ENCODE results near the gene SYN1.
A peak's percentile ranks its signal among the peaks of the same experiment; 100 is the strongest.

SYN1 gene

GRCh38 chrX:47597222-47597621 lies 22.4 kb downstream of the SYN1 start:
- DNase-seq, result no peak

GRCh38 chrX:47596256-47596655 lies 23.4 kb downstream of the SYN1 start:
- no peak for DNase-seq

- no peak for DNase-seq
Observed at GRCh38 chrX:47595716-47596251, 23.9 kb downstream of the SYN1 start.

DNA sequence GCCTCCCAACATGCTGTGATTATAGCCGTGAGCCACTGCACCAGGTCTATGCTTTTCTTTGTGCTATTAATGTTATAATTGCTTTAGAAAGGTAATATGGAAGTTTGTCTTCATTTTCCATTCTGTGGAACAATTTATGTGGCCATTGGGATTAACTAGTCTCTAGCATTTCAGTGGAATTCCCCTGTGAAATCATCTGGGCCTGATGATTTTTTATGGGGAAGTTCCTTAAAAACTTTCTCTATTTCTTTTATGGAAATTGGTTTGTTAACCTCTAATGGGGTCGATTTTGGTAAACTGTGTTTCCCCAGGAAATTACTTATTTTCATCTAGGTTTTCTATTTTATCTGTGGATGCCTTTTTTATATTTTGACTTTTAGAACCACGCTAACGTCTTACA lies 26.1 kb downstream of the SYN1 start:
- DNase-seq, result no peak

GRCh38 chrX:47590984-47591383 lies 28.7 kb downstream of the SYN1 start:
- DNase-seq, result no peak

DNA sequence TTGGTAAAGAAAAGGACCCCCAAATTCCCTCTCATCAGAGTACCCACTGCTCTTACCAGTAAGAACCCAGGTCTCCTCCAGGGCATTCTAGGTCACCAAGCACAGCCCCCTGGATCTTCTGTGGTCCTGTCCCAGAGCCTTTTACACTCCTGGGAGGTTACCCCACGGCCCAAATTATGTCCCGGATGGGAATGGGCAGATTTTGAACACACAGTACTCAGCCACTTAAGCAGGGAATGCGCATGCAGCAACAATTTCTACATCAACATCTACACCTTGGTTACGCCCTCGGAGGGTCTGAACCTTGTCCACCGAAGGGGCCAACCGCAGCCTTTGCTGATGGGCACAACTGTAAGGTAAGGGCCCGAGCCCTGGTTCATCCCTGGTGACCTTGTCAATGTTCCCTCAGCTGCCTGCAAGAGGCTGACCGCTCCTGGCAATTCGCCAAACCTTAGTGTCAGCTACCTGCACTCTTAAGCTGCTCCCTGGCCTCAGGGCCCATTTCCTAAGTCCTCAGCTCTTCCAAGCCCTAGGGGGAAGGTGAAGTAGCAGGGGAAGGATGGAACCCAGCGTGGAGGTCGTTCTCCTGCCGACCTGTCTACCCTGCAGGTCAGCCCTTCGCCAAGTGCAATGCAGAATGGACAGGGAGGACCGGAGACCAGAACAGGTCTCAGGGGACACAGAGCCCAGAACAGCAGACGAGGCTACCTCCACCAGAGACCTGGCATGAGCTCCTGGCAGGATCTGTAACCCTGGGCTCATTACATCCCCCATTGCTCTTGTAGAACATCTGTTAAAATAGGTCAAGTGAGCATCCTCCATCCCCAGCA lies 31.5 kb downstream of the SYN1 start:
- no peak for DNase-seq

- no peak for DNase-seq
Observed at GRCh38 chrX:47587091-47587891, 32.4 kb downstream of the SYN1 start.

- no peak for DNase-seq
Observed at GRCh38 chrX:47586043-47586787, 33.4 kb downstream of the SYN1 start.

GRCh38 chrX:47585273-47585672 lies 34.4 kb downstream of the SYN1 start:
- DNase-seq, result no peak

GRCh38 chrX:47584714-47585113 lies 34.9 kb downstream of the SYN1 start:
- DNase-seq, result no peak

DNA sequence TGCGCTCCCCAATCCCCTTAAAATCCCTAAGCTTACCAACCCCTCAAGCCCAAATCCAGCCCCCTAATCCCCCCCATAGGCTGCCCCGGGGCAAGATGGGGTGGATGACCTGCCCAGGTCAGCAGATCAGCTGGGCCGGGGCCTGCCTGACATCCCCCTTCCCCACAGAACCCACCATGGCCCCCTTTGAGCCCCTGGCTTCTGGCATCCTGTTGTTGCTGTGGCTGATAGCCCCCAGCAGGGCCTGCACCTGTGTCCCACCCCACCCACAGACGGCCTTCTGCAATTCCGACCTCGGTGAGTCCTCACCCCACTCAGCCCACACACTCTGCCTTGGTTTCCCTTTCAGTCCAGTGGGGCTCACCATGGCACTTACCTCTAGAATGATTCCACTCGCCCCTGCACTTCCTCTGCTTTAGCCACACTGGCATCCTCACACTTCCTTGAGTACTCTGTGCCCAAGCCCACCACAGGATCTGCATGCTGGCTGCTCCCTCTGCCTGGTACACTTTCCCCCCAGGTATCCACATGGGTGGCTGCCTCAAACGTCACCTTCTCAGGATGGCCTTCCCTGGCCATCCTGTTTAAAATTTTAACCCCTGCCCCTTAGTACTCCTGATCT lies 36.3 kb downstream of the SYN1 start:
- DNase-seq, result no peak

- peak in 38 of 56 donors; percentile 2 to 77 (median 22) for DNase-seq
Observed at GRCh38 chrX:47581731-47582647, 37.7 kb downstream of the SYN1 start, which contains the start of gene TIMP1. Gene TIMP1 (plus strand): TSS chrX:47582436. CDS start chrX:47583416, 980 bp downstream.

DNA sequence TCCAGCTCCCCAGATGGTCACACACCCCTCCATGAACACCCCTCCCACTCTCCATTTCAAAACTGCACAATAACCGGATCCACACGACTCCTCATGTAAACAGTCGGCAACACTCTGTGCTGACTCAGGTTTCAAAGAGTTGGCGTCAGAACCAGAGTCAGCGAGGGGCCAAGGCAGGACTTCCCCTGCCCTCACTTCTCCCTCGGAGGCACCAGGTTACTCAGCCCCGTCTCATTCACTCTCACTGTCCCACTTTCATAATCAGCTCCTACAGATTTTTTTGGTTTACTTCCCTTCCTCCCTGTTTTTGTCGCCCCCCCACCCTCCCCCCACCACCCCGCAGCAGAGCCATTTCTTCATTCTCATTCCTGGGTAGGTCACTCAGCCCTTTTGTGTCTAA lies 40.1 kb downstream of the SYN1 start:
- DNase-seq, result no peak

GRCh38 chrX:47578692-47579091 lies 41.0 kb downstream of the SYN1 start:
- DNase-seq, result no peak

- DNase-seq, result no peak
Observed at GRCh38 chrX:47577901-47578300, 41.8 kb downstream of the SYN1 start.

GRCh38 chrX:47577424-47577823 lies 42.2 kb downstream of the SYN1 start:
- no peak for DNase-seq

DNA sequence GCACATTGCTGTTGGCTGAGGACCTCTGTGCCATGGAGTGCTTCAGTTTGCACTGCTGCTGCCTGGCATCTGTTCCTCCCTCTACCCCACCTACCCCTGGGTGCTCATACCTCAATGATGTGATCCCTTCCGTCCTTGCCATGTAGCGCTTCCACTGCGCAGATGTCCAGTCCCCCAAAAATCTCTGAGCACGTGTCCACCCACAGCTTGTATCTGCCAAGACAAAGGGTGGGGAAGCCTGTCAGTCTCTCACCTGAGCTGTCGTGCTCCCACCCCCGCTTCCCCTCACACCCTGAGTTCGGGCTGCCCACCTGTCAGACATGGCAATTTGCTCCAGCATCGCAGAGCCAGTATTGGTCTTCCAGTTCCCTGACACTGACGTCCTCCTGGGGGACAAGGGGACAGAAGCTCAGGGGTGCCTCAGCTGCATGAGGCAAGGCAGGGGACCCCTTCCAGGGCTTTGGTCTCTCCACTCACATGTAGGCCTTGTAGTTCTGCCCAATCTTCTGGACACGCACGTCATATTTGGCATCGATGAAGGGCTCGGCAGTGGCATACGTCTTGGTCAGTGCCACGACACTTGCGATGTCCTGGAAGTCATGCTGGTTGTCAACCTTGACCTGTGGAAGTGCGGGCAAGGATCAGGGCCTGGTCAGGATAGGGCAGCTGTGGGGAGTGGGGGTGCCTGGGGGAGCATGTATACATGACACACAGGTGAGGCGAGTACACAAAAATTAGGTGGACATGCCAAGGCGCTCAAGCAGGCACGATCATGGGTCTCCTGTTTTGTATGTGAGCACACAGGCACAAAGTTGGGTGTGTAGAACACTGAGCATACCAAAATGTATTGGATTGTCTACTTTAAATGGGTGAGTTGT lies 43.4 kb downstream of the SYN1 start:
- no peak for DNase-seq

DNA sequence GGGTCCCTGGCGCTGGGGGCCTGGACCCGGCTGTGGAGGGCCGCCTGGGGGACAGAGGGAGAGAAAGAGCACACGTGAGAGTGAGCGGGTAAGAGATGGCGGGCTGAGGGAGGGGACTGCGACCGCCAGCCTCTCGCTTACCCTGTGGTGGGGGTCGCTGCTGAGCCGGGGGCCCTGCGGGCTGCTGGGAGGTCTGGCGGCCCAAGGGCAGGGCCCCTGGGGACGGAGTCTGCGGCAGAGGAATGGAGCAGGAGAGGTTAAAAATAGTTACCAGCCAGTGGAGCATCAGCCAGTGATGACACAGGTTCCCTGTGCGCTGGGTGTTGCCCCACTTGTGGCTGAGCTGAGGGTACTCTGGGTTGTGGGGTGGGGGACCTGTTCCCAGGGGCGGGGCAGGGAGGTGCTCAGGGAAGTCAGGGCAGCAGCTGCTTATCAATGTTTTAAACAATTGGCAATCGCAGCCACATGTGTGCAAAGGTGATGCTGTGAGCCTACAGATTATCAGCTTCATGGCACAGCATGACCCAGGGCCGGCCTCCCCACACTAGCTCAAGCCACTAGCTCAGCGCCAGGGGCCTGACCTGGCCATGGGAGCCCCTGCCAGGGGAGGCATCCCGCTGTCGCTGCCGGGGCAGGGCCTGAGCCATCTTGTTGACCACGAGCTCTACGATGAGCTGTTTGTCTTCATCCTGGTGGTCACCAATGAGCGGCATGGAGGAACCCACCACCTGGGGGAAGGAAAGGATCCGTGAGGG lies 44.9 kb downstream of the SYN1 start:
- DNase-seq, result no peak
